Measurements from ENCODE around the gene ARHGAP10. TPM values are rescaled to one million over a fixed set of nuclear protein-coding genes. Genes with fewer than 3 reads are reported as not detected.

ARHGAP10 gene
- total RNA-seq, 1 donor from 2014 or later, result 9.1 TPM

GRCh38 chr4:147732518-147733235 is 789 bp downstream of the ARHGAP10 start:
- DNase-seq (ENCODE audit: low read depth in 2 of 2), result peak in 1 of 2 donors; percentile 44

GRCh38 chr4:147733716-147734344 is 1.9 kb downstream of the ARHGAP10 start:
- no peak for DNase-seq (ENCODE audit: low read depth in 2 of 2)

GRCh38 chr4:147734496-147734895 is 2.6 kb downstream of the ARHGAP10 start:
- no peak for DNase-seq (ENCODE audit: low read depth in 2 of 2)

GRCh38 chr4:147735413-147736301 is 3.8 kb downstream of the ARHGAP10 start:
- DNase-seq (ENCODE audit: low read depth in 2 of 2), result no peak

- peak in 1 of 2 donors; percentile 76 for DNase-seq (ENCODE audit: low read depth in 2 of 2)
These were observed 4.6 kb downstream of the ARHGAP10 start for GRCh38 chr4:147736458-147736857.

- no peak for DNase-seq (ENCODE audit: low read depth in 2 of 2)
These were observed 5.7 kb downstream of the ARHGAP10 start for GRCh38 chr4:147737623-147738022.

- DNase-seq (ENCODE audit: low read depth in 2 of 2), result no peak
These were observed 7.4 kb downstream of the ARHGAP10 start for GRCh38 chr4:147739239-147739823.

- no peak for DNase-seq (ENCODE audit: low read depth in 2 of 2)
These were observed 8.3 kb downstream of the ARHGAP10 start for GRCh38 chr4:147740176-147740575.

GRCh38 chr4:147741190-147741788 is 9.4 kb downstream of the ARHGAP10 start:
- DNase-seq (ENCODE audit: low read depth in 2 of 2), result no peak

- no peak for DNase-seq (ENCODE audit: low read depth in 2 of 2)
These were observed 16.0 kb downstream of the ARHGAP10 start for GRCh38 chr4:147747787-147748454.

- no peak for DNase-seq (ENCODE audit: low read depth in 2 of 2)
These were observed 18.0 kb downstream of the ARHGAP10 start for GRCh38 chr4:147749811-147750321.

- no peak for DNase-seq (ENCODE audit: low read depth in 2 of 2)
These were observed 21.2 kb downstream of the ARHGAP10 start for GRCh38 chr4:147753047-147753446.

- peak in 1 of 2 donors; percentile 60 for DNase-seq (ENCODE audit: low read depth in 2 of 2)
These were observed 22.2 kb downstream of the ARHGAP10 start for GRCh38 chr4:147754037-147754445.

GRCh38 chr4:147755561-147756295 is 23.8 kb downstream of the ARHGAP10 start:
- no peak for DNase-seq (ENCODE audit: low read depth in 2 of 2)

- DNase-seq (ENCODE audit: low read depth in 2 of 2), result no peak
These were observed 24.5 kb downstream of the ARHGAP10 start for GRCh38 chr4:147756417-147756816.

GRCh38 chr4:147760176-147760575 is 28.3 kb downstream of the ARHGAP10 start:
- DNase-seq (ENCODE audit: low read depth in 2 of 2), result no peak

- DNase-seq (ENCODE audit: low read depth in 2 of 2), result no peak
These were observed 28.8 kb downstream of the ARHGAP10 start for GRCh38 chr4:147760695-147761094.

GRCh38 chr4:147761218-147761883 is 29.5 kb downstream of the ARHGAP10 start:
- DNase-seq (ENCODE audit: low read depth in 2 of 2), result no peak

GRCh38 chr4:147764337-147764736 is 32.4 kb downstream of the ARHGAP10 start:
- no peak for DNase-seq (ENCODE audit: low read depth in 2 of 2)

Measured in dermis microvascular lymphatic vessel endothelial cell (primary cell).